ENCODE data around the gene PODXL. TPM values are rescaled to one million over a fixed set of nuclear protein-coding genes. Genes with fewer than 3 reads are reported as not detected.

PODXL gene
- total and polyA plus RNA-seq, 2 donors (not counting 3 experiments of a cell fraction or from before 2014, with no cell fraction given): 86.4 to 156 TPM

- no peak overlapping the region for H3K4me3 ChIP-seq (replicated peaks in 1 of 3; ENCODE audit: insufficient read depth in 1 of 3, low read depth in 1 of 3, low read length in 3 of 3)
- H3K4me2 ChIP-seq (ENCODE audit: insufficient read depth, low read length): no peak overlapping the region
- TF ChIP-seq POLR2A (IDR thresholded peaks at IDR 0.05; ENCODE audit: low read depth, low read length): no peak
- TF ChIP-seq CTCF (IDR thresholded peaks at IDR 0.05; ENCODE audit: extremely low read depth in 1 of 2, insufficient read depth in 1 of 2, low read depth in 1 of 2, low read length in 2 of 2): no peak
- no peak for TF ChIP-seq FOS (IDR thresholded peaks at IDR 0.05; ENCODE audit: borderline replicate concordance, insufficient read depth, low read length)
- TF ChIP-seq JUN (IDR thresholded peaks at IDR 0.05; ENCODE audit: borderline replicate concordance, insufficient read depth, insufficient read length, low read depth): no peak
- no peak for TF ChIP-seq GATA2 (IDR thresholded peaks at IDR 0.05; ENCODE audit: insufficient read depth, insufficient read length, low read depth, low read length)
- no peak for TF ChIP-seq POLR2AphosphoS5 (IDR thresholded peaks at IDR 0.05; ENCODE audit: insufficient read depth, low read depth, low read length)
- no peak for TF ChIP-seq EZH2 (IDR thresholded peaks at IDR 0.05; ENCODE audit: borderline replicate concordance, low read depth, low read length, severe bottlenecking)
- no peak for TF ChIP-seq MAX (IDR thresholded peaks at IDR 0.05; ENCODE audit: insufficient read depth, insufficient read length)
- no peak for TF ChIP-seq MYC (IDR thresholded peaks at IDR 0.05; ENCODE audit: low read depth, low read length)
- H2AFZ ChIP-seq (ENCODE audit: low read depth, low read length): no peak overlapping the region
- no peak overlapping the region for H3K9ac ChIP-seq (replicated peaks; ENCODE audit: extremely low read depth, insufficient read depth, low read length)
- BruUV-seq (replicated peaks): no TSS peak
- no peaks in the 10 kb centered on the region for H4K20me1 ChIP-seq (replicated peaks; ENCODE audit: control insufficient read depth, extremely low read depth, insufficient read depth, low read length)
- H3K9me3 ChIP-seq (replicated peaks; ENCODE audit: control insufficient read depth, insufficient read depth, low read length): no peaks in the 10 kb centered on the region
- H3K9me1 ChIP-seq (replicated peaks; ENCODE audit: control insufficient read depth, extremely low read depth, insufficient read depth, low read length): no peaks in the 10 kb centered on the region
- no peak for DNase-seq (ENCODE audit: low read depth, low spot score)
- dilution Hi-C loops (cut with MboI; ENCODE audit: extremely low pct_ligation_motif_present, low sequenced_read_pairs) (no loop called here), intact Hi-C loops (cut with micrococcal nuclease) (no loop called here)
- H3K27me3 ChIP-seq (ENCODE audit: control insufficient read depth in 2 of 2, insufficient read depth in 2 of 2, low read length in 2 of 2): no peaks in the 10 kb centered on the region
- H3K27ac ChIP-seq (ENCODE audit: insufficient read depth, low read depth, low read length): no peak overlapping the region
- no peak for FAIRE-seq
- ChIA-PET POLR2A (no interaction called here), CTCF (interaction anchor here (1.1 kb wide), 1 partner anchor 58 kb away, joined by 4 read pairs; no protein-coding TSS in a partner anchor)
- H3K4me1 ChIP-seq (ENCODE audit: control insufficient read depth, extremely low read depth, insufficient read depth, low read length): no peaks in the 10 kb centered on the region
- H3K79me2 ChIP-seq (ENCODE audit: control insufficient read depth, insufficient read depth, low read length): no peaks in the 10 kb centered on the region
- H3K36me3 ChIP-seq (ENCODE audit: control insufficient read depth in 2 of 2, extremely low read depth in 1 of 2, insufficient read depth in 2 of 2, low read length in 2 of 2): no peaks in the 10 kb centered on the region
Measured at GRCh38 chr7:131570401-131570800, 14.0 kb upstream of the PODXL start.

All from endothelial cell of umbilical vein (primary cell).